Chondrocyte (in vitro differentiated cells): Measurements from ENCODE around the gene SOX9. TPM values are rescaled to one million over a fixed set of nuclear protein-coding genes. Genes with fewer than 3 reads are reported as not detected.
"Not testable (repeated sequence)": the region's sequence is repeated elsewhere in the genome, so short reads cannot be mapped to it uniquely, and the experiment has no call there.

Experiments used
- DNase-seq: peaks from one replicate; pipeline ENCODE4 v3.0.0; 2021; ENCODE audit warnings: mixed read lengths, low spot score
- H3K27ac Mint-ChIP-seq: one replicate; pipeline ENCODE4 v1.8.0; 2021; ENCODE audit warnings: mild to moderate bottlenecking, moderate library complexity, mixed read lengths; ENCODE audit not compliant: unreplicated experiment
- H3K27me3 Mint-ChIP-seq: 2 replicates; pipeline ENCODE4 v1.8.0; 2021; ENCODE audit warnings: low read depth, mixed read lengths
- H3K36me3 Mint-ChIP-seq: 2 replicates; pipeline ENCODE4 v1.8.0; 2021; ENCODE audit warnings: low read depth, mixed read lengths
- H3K4me1 Mint-ChIP-seq: 2 replicates; pipeline ENCODE4 v1.8.0; 2021; ENCODE audit warnings: low read depth, mild to moderate bottlenecking, mixed read lengths
- H3K4me3 Mint-ChIP-seq: one replicate; pipeline ENCODE4 v1.8.0; 2021; ENCODE audit warnings: mild to moderate bottlenecking, moderate library complexity, mixed read lengths; ENCODE audit not compliant: unreplicated experiment
- H3K9me3 Mint-ChIP-seq: 2 replicates; pipeline ENCODE4 v1.8.0; 2021; ENCODE audit warnings: low read depth, mixed read lengths
- CTCF ChIP-seq: fragments of 200-600 bp; sonication (generic); IDR thresholded peaks from 2 replicates; pipeline ENCODE4 v1.5.0; 2021; ENCODE audit warnings: antibody characterized with exemption, mild to moderate bottlenecking, moderate library complexity
- total RNA-seq: library from RNA; stranded (reverse); gene quantifications from 3 replicates; pipeline ENCODE4 v1.2.1, GENCODE V29; 2021

The SOX9 gene
- total RNA-seq, 1 donor from 2014 or later = 9.5 TPM

- Mint-ChIP-seq H3K4me1 (peaks cover 20% of the 10 kb centered on the region), H3K4me3 (no peak overlapping the region), H3K9me3 (no peaks in the 10 kb centered on the region), H3K36me3 (no peaks in the 10 kb centered on the region), H3K27me3 (peaks cover 11% of the 10 kb centered on the region), H3K27ac (no peak overlapping the region)
- no peak for DNase-seq
- TF ChIP-seq CTCF = no peak
Observed at GRCh38 chr17:72110231-72110941, 10.4 kb upstream of the SOX9 start.

GRCh38 chr17:72110942-72111318, 9.9 kb upstream of the SOX9 start:
- Mint-ChIP-seq H3K36me3 (no peaks in the 10 kb centered on the region), H3K4me3 (no peak overlapping the region), H3K27me3 (peaks cover 11% of the 10 kb centered on the region), H3K4me1 (peaks cover 20% of the 10 kb centered on the region), H3K27ac (no peak overlapping the region), H3K9me3 (no peaks in the 10 kb centered on the region)
- no peak for DNase-seq
- no peak for TF ChIP-seq CTCF

DNA sequence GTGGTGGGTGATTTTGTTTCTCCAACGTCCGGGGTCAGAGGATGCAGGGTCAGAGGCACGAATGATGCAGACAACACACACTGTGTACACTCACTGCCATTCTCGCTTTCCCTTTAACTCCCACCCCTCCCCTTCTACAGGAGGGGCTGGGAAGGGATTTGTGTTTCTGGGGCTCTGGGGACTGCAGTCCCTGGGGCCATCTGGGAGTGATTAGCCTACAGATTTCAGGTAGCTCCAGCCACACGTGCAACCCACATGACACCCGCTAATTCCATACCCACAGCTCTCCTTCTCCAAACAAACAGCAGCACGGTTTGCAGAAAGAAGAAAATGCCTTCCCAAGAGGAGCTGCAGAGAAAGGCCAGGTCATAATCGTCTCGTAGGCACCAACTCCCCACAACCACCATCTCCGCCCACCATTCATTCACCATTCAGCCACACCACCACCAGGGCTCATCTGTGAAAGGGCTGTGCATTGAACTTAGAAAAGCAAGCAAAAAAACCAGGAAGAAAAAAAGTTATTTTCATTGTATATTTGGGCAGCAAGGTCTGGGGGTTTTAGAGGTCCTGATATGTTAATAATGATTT, 9.4 kb upstream of the SOX9 start:
- Mint-ChIP-seq H3K4me1 (peaks cover 22% of the 10 kb centered on the region), H3K27me3 (peaks cover 13% of the 10 kb centered on the region)

DNA sequence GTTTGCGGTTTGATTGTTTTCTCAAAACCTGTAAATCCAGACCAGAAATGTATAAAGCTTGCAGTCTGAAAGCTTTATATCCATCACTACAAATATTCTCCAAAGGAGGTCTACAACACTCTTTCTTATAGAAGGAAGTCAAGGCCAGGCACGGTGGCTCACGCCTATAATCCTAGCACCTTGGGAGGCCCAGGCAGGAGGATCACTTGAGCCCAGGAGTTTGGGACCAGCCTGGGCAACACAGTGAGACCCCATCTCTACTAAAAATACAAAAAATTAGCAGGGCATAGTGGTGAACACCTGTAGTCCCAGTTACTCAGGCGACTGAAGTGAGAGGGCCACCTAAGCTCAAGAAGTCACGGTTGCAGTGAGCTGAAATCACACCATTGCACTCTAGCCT, 8.9 kb upstream of the SOX9 start:
- peaks cover 17% of the 10 kb centered on the region for H3K27me3 Mint-ChIP-seq
- H3K4me3 Mint-ChIP-seq, H3K9me3 Mint-ChIP-seq, H3K36me3 Mint-ChIP-seq, DNase-seq, H3K27ac Mint-ChIP-seq: not testable (repeated sequence)
- H3K4me1 Mint-ChIP-seq = peaks cover 27% of the 10 kb centered on the region

More for the DNA sequence above, 9.4 kb upstream of the SOX9 start:
- Mint-ChIP-seq H3K36me3 (no peaks in the 10 kb centered on the region), H3K27ac (no peak overlapping the region), H3K4me3 (no peak overlapping the region), H3K9me3 (no peaks in the 10 kb centered on the region)
- DNase-seq = no peak
- no peak for TF ChIP-seq CTCF

GRCh38 chr17:72113751-72114150, 7.1 kb upstream of the SOX9 start:
- Mint-ChIP-seq H3K4me1 (peaks cover 42% of the 10 kb centered on the region), H3K27me3 (peaks cover 24% of the 10 kb centered on the region), H3K4me3 (no peak overlapping the region), H3K27ac (no peak overlapping the region), H3K36me3 (no peaks in the 10 kb centered on the region), H3K9me3 (no peaks in the 10 kb centered on the region)
- no peak for TF ChIP-seq CTCF
- no peak for DNase-seq
